Activated B cell treated with CpG ODN at 0.5 μM for 24 hours (primary cell): ENCODE data around the gene FANCC. TPM values are rescaled to one million over a fixed set of nuclear protein-coding genes. Genes with fewer than 3 reads are reported as not detected.

Experiments
- ATAC-seq: fragments of 200-7000 bp; cut with Tn5 transposase; one replicate; pipeline ENCODE4 v1.10.0; 2021; ENCODE audit warnings: low read depth, mild to moderate bottlenecking, moderate library complexity
- CTCF ChIA-PET: fragments of 350-600 bp; sonication (Branson Sonifier 250); formaldehyde crosslinking; loops from one replicate; lab custom pipeline; 2021; ENCODE audit warnings: antibody characterized with exemption; lab: Charles Lee
- POLR2A ChIA-PET: fragments of 350-600 bp; sonication (Branson Sonifier 250); formaldehyde crosslinking; loops from one replicate; lab custom pipeline; 2021; ENCODE audit warnings: antibody characterized with exemption; lab: Charles Lee
- DNase-seq: peaks from one replicate; pipeline ENCODE4 v3.0.0; 2022
- H3K27ac Mint-ChIP-seq: one replicate; pipeline ENCODE4 v1.8.0; 2020; ENCODE audit warnings: mixed read lengths
- H3K27me3 Mint-ChIP-seq: one replicate; pipeline ENCODE4 v1.8.0; 2021; ENCODE audit warnings: mixed read lengths
- H3K36me3 Mint-ChIP-seq: one replicate; pipeline ENCODE4 v1.8.0; 2021; ENCODE audit warnings: low read depth, mixed read lengths
- H3K4me1 Mint-ChIP-seq: one replicate; pipeline ENCODE4 v1.8.0; 2021; ENCODE audit warnings: mixed read lengths
- H3K4me3 Mint-ChIP-seq: one replicate; pipeline ENCODE4 v1.8.0; 2020; ENCODE audit warnings: mild to moderate bottlenecking, mixed read lengths
- H3K9me3 Mint-ChIP-seq: one replicate; pipeline ENCODE4 v1.8.0; 2020; ENCODE audit warnings: mixed read lengths
- CTCF ChIP-seq: fragments of 200-600 bp; IDR thresholded peaks from one replicate; pipeline ENCODE4 v1.8.0; 2022; ENCODE audit warnings: antibody characterized with exemption, mild to moderate bottlenecking
- intact Hi-C: fragments of 100-400 bp; cut with micrococcal nuclease; formaldehyde crosslinking; loops from one replicate; pipeline ENCODE4 v1.15.1; 2024
- total RNA-seq: library from RNA; stranded (reverse); gene quantifications from 2 replicates; pipeline ENCODE4 v1.2.3, GENCODE V29; 2022

Gene FANCC
- total RNA-seq, 1 donor from 2014 or later = 11.4 TPM

DNA sequence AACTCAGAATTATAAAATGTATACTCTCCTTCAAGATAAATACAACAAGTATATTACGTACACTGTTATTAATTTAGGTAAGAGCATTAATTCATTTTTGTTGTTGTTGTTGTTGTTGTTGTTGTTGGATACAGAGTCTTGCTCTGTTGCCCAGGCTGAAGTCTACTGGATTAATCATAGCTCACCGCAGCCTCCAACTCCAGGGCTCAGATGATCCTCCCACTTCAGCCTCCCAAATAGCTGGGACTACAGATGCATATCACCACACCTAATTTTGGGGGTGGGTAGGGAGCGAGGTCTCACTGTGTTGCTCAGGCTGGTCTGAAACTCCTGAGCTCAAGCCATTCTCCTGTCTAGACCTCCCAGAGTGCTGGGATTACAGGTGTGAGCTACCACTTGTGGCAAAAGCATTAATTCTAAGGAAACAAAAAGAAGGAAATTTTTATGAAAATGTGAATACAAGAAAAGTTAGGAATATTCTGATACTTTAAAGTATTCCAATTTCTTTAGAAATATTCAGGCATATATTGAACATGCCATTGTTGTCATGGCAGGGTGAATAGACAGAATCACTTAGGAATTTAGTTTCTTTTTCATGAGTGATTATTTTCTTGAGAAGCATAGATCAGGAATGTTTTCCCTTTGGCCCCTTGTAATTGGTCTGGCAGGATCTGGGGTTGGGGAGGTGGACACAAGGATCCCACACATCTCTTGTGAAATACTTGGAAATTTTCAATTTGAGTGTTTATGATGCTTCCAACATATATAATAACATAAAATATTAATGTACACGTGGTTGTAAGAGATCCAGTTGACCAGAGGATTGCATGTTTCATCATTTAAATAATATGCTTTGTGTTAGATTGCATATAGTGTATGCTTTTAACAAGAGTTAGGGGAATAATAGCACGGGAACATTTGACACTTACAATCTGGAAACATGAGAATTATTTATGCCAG is 263.6 kb downstream of the FANCC start:
- TF ChIP-seq CTCF = no peak
- ChIA-PET POLR2A (no interaction called here), CTCF (no interaction called here)
- DNase-seq (no peak), ATAC-seq (no peak)
- peaks cover 2% of the 10 kb centered on the region for H3K4me1 Mint-ChIP-seq
- H3K36me3 Mint-ChIP-seq = no peaks in the 10 kb centered on the region
- H3K27me3 Mint-ChIP-seq = peaks cover 10% of the 10 kb centered on the region
- intact Hi-C loops = no loop called here
- no peak overlapping the region for H3K4me3 Mint-ChIP-seq
- no peaks in the 10 kb centered on the region for H3K9me3 Mint-ChIP-seq
- no peak overlapping the region for H3K27ac Mint-ChIP-seq

DNA sequence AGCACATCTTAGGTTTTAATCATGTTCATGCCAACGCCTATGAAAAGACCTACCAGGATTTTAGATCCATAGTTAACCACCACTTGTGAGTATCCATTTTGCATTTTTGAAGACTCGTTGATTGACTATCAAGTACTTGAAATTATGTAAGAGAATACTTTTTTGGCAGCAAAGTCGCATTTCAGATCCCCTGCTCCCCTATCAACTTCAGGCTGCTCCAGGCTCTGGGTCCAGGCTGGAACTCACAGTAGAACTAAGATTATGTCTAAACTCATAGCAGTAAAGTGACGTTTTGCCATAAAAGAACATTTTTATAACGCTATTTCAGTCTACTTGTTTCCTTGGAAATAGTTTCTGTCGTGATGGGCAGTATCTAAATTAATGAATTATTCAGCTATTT is 267.7 kb downstream of the FANCC start:
- intact Hi-C loops = no loop called here
- Mint-ChIP-seq H3K27me3 (peaks cover 13% of the 10 kb centered on the region), H3K27ac (no peak overlapping the region), H3K4me1 (peaks cover 9% of the 10 kb centered on the region), H3K36me3 (no peaks in the 10 kb centered on the region), H3K4me3 (no peak overlapping the region), H3K9me3 (no peaks in the 10 kb centered on the region)
- POLR2A ChIA-PET = no interaction called here
- TF ChIP-seq CTCF = no peak
- CTCF ChIA-PET = no interaction called here
- ATAC-seq = no peak
- no peak for DNase-seq

Other genes with a start within 250 kb of the FANCC start
- gene PTCH1, start 199.3 kb upstream of the FANCC start, total RNA-seq = 5.9 and 8.6 TPM in 2 replicates